Ureter (tissue), 1 donor: ENCODE data around the gene CAPN5. TPM values are rescaled to one million over a fixed set of nuclear protein-coding genes. Genes with fewer than 3 reads are reported as not detected.
A peak's percentile ranks its signal among the peaks of the same experiment; 100 is the strongest.
"Not testable (repeated sequence)": the region's sequence is repeated elsewhere in the genome, so short reads cannot be mapped to it uniquely, and the experiment has no call there.

Experiments
- DNase-seq: peaks from one replicate; pipeline ENCODE4 v3.0.0-alpha.2; 2020; ENCODE audit warnings: low spot score
- total RNA-seq: library from RNA; stranded (reverse); gene quantifications from one replicate; pipeline ENCODE4 v1.2.4, GENCODE V29; 2023
- donor health status: DM: yes; HTN: yes; CAD: no.

The CAPN5 gene
- total RNA-seq: 143 TPM

GRCh38 chr11:77066229-77067042 lies at the start of gene CAPN5:
TSS of gene CAPN5 (plus strand) at chr11:77066971. CDS start at chr11:77084887, 17,916 bp downstream.
- peak; percentile 92 for DNase-seq

GRCh38 chr11:77018396-77018924 lies 48.3 kb upstream of the CAPN5 start:
- DNase-seq: not testable (repeated sequence)

GRCh38 chr11:77019976-77020595 lies 46.7 kb upstream of the CAPN5 start:
- no peak for DNase-seq

DNA sequence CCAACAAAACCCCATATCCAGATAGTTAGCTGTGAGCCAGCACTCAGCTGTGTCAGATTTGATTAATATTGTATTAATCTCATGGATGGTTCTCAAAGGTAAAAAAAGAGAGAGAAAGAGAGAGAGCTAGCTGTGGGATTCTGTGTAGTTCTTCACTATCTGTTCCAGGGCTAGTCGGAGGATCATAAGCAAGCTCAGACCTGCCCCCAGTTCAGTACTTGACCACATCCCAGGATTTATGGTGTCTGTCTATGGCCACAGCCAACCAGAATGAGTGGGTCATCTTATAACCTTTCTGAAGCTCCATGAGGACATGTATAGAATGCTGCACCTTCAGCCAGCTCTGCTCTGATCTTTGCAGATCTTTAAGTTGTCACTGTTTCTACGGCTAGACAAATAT lies 46.0 kb upstream of the CAPN5 start:
- no peak for DNase-seq

DNA sequence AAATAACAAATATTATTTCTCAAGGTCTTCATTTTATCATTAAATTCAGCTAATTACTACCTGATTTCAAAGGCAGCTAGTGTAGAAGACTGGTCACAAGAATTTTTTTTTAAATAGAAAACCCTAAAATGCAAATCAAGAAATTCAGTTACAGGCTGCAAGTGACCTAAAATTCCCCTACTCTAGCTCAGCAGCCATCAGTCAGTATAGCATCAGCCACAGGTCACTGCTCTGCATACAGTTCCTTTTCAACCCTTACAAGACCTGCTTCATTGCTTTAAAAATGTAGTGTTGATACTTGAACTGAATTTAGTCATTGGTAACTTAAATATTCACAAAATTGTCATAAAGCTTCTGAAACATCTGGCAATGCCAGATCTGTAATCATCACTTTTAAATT lies 42.0 kb upstream of the CAPN5 start:
- DNase-seq: no peak

GRCh38 chr11:77026221-77026620 lies 40.5 kb upstream of the CAPN5 start:
- DNase-seq: no peak

DNA sequence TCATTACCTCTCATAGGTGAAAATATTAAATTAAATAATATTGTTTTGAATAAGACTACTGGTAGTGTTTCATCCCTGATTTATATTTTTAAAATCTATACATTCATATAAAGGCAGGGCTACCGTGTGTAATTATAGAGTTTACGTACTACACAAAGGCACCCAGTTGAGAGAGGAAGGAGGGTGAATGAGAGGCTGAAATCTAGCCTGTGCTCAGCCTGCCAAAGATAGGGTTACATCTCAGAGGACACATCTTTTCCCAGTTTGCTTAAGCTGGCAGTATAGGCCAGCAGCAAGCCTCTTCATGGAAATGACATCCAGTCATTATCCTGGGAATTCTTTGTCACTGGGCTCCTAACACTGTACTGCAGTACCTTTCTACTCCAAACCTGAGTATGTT lies 40.0 kb upstream of the CAPN5 start:
- no peak for DNase-seq

DNA sequence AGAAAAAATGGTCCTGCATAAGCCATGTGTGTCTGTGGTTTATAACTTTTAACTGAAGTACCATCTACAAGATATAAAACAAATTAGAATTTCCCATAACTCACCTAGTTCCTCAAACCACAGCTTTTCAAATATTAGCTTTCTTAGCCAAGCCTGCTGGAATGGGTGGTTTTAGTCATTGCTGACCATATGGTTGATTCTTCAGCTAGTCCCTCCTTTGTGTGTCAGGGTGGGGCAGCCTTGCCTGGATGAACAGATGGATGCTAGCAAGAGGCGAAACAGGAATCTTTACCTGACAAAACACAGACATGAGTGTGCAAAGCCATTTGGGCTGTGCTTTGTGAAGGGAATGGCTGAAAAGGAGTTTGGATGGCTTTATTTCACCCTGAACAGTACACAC lies 39.5 kb upstream of the CAPN5 start:
- no peak for DNase-seq

DNA sequence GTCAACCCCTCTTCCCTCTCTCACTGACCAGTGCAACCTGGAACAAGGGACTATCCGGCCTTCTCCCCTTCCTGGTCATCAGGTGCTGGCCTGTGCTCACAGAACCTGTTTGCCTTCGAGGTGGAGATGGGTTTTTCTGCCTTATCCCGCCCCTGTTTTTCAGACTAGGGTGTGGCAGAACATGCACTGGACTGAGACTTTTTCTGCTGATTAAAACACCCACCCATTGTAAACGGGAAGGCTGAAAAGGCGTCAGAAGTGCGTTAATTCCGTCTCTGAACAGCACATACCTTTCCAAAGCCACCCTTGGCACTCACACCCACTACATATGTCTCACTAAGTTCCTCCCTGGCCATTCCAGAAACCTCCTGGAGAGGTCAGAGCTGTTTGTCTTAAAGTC lies 36.9 kb upstream of the CAPN5 start:
- no peak for DNase-seq

GRCh38 chr11:77030834-77031414 lies 35.8 kb upstream of the CAPN5 start:
- DNase-seq: no peak

DNA sequence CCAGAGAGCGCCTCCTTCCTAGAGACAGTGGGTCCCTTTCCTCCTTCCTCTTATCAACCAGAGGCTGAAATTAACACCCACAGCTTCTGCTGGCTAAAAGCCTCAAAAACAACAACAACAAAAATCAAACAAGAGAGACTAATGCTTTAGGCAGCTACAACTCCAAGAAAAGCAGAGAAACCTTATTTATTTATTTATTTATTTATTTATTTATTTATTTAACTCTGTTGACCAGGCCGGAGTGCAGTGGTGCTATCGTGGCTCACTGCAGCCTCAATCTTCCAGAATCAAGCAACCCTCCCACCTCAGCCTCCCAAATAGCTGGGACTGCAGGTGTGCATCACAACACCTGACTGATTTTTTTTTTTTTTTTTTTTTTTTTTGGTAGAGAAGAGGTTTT lies 35.2 kb upstream of the CAPN5 start:
- DNase-seq: no peak

DNA sequence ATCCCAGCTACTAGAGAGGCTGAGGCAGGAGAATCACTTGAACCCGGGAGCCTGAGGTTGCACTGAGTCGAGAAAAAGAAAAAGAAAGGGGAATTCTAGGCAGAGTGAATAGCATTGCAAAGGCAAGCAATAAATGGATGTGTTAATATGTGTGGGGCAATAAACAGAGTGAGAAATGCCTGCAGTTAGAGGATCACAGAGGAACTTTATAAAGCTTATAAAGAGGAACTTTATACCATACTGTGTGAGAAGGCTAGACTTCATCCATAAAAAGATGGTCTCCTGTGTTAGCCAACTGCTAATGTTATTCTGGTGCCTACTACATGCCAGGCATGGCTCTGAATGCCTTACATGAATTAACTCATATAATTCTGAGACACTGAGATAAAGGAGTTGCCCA lies 31.7 kb upstream of the CAPN5 start:
- DNase-seq: no peak

DNA sequence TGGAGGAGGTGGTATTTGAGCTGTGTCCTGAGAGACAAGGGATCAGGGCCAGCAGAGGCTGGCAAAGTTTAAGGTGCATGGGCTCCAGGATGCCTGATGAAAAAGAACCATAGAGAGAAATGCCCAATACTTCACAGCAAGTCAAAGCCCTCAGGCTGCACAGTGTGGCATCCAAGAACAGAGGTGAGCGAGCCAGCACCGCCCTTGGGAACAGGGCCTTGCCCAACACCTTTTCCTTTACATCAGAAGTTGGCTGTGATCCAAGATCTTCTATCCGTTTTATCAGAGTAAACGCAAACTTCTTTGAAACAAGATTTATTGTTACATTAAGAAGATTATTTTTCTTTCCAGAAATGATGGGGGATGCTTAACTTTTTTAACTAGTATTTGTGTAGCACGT lies 31.2 kb upstream of the CAPN5 start:
- DNase-seq: no peak

GRCh38 chr11:77036398-77036797 lies 30.4 kb upstream of the CAPN5 start:
- no peak for DNase-seq

- no peak for DNase-seq
These were observed 29.7 kb upstream of the CAPN5 start for GRCh38 chr11:77037057-77037456.

DNA sequence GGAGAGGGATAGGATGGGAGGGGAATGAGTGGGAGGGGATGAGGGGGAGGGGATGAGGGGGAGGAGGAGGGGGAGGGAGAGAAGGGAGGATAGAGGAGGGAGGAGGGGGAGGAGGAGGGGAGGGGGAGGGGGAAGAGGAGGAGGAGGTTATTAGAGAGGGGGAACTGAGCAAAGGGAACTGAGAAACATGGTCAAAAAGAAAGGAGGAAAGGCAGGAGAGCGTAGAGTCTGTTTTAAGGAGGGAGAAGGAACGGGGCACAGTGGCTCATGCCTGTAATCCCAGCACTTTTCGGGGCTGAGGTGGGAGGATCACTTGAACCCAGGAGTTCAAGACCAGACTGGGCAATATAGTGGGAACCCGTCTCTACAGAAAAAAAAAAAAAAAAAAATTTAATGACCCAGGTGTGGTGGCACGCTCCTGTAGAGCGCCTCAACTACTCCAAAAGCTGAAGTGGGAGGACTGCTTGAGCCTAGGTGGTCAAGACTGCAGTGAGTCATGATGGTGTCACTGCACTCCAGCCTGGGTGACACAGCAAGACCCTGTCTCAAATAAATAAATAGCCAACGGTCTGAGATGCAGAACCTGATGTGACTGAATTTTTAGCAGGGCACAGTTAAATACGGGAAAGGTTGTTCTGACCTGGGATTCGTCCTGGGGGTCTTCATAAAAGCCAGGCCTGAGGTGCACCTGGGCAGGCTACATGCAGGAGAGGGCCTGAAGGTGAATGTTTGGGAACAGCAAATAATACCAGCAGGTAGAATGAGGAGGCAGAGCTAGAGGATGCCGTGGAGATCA lies 28.5 kb upstream of the CAPN5 start:
- DNase-seq: no peak

GRCh38 chr11:77038825-77039326 lies 27.9 kb upstream of the CAPN5 start:
- DNase-seq: no peak

DNA sequence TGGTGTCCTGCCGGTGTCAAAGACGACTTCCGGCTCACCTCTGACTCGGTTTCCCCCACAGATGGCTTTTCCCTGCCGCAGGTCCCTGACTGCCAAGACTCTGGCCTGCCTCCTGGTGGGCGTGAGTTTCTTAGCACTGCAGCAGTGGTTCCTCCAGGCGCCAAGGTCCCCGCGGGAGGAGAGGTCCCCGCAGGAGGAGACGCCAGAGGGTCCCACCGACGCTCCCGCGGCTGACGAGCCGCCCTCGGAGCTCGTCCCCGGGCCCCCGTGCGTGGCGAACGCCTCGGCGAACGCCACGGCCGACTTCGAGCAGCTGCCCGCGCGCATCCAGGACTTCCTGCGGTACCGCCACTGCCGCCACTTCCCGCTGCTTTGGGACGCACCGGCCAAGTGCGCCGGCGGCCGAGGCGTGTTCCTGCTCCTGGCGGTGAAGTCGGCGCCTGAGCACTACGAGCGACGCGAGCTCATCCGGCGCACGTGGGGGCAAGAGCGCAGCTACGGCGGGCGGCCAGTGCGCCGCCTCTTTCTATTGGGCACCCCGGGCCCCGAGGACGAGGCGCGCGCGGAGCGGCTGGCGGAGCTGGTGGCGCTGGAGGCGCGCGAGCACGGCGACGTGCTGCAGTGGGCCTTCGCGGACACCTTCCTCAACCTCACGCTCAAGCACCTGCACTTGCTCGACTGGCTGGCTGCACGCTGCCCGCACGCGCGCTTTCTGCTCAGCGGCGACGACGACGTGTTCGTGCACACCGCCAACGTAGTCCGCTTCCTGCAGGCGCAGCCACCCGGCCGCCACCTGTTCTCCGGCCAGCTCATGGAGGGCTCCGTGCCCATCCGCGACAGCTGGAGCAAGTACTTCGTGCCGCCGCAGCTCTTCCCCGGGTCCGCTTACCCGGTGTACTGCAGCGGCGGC lies 27.0 kb upstream of the CAPN5 start:
- no peak for DNase-seq

DNA sequence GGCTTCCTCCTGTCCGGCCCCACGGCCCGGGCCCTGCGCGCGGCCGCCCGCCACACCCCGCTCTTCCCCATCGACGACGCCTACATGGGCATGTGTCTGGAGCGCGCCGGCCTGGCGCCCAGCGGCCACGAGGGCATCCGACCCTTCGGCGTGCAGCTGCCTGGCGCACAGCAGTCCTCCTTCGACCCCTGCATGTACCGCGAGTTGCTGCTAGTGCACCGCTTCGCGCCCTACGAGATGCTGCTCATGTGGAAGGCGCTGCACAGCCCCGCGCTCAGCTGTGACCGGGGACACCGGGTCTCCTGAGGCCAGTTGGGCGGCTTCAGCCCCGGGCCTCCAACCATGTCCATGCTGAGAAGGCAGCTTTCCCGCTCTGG lies 26.4 kb upstream of the CAPN5 start:
- DNase-seq: peak; percentile 29

DNA sequence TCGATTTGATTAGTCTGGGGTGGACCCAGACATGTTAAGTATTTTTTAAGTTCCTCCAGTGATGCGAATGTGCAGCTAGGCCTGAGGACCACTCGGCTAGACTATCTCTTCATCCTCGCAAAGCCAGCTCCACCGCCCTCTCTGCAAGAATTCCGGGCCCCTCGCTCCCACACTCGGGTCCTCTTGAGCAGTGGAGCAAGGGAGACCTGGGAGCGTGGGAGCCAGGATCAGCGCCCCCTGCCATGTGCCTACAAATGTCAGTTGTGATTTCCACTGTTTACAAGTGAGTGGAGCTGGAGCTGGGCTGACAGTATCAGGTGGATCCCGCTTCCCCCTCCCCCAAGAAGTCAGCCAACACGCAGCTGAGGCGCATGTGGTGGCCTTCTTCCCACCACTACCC lies 25.9 kb upstream of the CAPN5 start:
- DNase-seq: no peak
